Liver (tissue), 3 donors: ENCODE measurements around the gene B3GALT5.

Source experiments
- CTCF ChIP-seq: fragments of 150-350 bp; IDR thresholded peaks from 2 replicates; pipeline ENCODE4 v1.5.1; 2017; ENCODE audit warnings: improper control_type of control experiment, low read depth, low read length; ENCODE audit not compliant: missing input control
- EGR1 ChIP-seq, 2 donors: IDR thresholded peaks; 2 replicates each; pipeline ENCODE4 v1.6.1; 2016 to 2018; ENCODE audit warnings: antibody characterized with exemption in 2 of 2, low read depth in 2 of 2
- FOXA1 ChIP-seq: IDR thresholded peaks from 2 replicates; pipeline ENCODE4 v1.6.1; 2016; ENCODE audit warnings: antibody characterized with exemption
- HNF4A ChIP-seq, 2 donors: conservative IDR thresholded peaks; 2 replicates each; pipeline ENCODE4 v1.6.1; 2016; ENCODE audit warnings: antibody characterized with exemption in 2 of 2, mild to moderate bottlenecking in 2 of 2
- JUND ChIP-seq, 2 donors: IDR thresholded peaks; 2 replicates each; pipeline ENCODE4 v1.6.1; 2016; ENCODE audit warnings: antibody characterized with exemption in 2 of 2
- NR2F2 ChIP-seq: IDR thresholded peaks from 2 replicates; pipeline ENCODE4 v1.6.1; 2016; ENCODE audit warnings: antibody characterized with exemption
- RAD21 ChIP-seq, 2 donors: IDR thresholded peaks; 2 replicates each; pipeline ENCODE4 v1.6.1; 2016; ENCODE audit warnings: antibody characterized with exemption in 2 of 2, mild to moderate bottlenecking in 2 of 2
- REST ChIP-seq: IDR thresholded peaks from 2 replicates; pipeline ENCODE4 v1.6.1; 2016; ENCODE audit warnings: antibody characterized with exemption, mild to moderate bottlenecking
- RXRA ChIP-seq, 2 donors: IDR thresholded peaks; 2 replicates each; pipeline ENCODE4 v1.6.1; 2017 to 2018; ENCODE audit warnings: antibody characterized with exemption in 2 of 2, mild to moderate bottlenecking in 1 of 2
- SP1 ChIP-seq: IDR thresholded peaks from 2 replicates; pipeline ENCODE4 v1.6.1; 2018; ENCODE audit warnings: antibody characterized with exemption, mild to moderate bottlenecking
- TAF1 ChIP-seq: conservative IDR thresholded peaks from 2 replicates; pipeline ENCODE4 v1.6.1; 2016; ENCODE audit warnings: antibody characterized with exemption, mild to moderate bottlenecking
- ZBTB33 ChIP-seq: IDR thresholded peaks from 2 replicates; pipeline ENCODE4 v1.6.1; 2016; ENCODE audit warnings: antibody characterized with exemption
- donor health status: healthy.
- donor health status: healthy.

- TF ChIP-seq CTCF (no peak), JUND (IDR thresholded peaks at IDR 0.05) (no peak), TAF1 (no peak), FOXA1 (no peak), RAD21 (IDR thresholded peaks at IDR 0.05) (no peak), HNF4A (conservative IDR thresholded peaks at IDR 0.05) (no peak), NR2F2 (no peak), SP1 (no peak), EGR1 (IDR thresholded peaks at IDR 0.05; ENCODE audit: low read depth in 2 of 2) (no peak), RXRA (IDR thresholded peaks at IDR 0.05) (no peak), REST (no peak), ZBTB33 (no peak)
Measured at GRCh38 chr21:39712273-39712672, 99.5 kb downstream of the B3GALT5 start.
